ENCODE results near the gene IFI35. TPM values are rescaled to one million over a fixed set of nuclear protein-coding genes. Genes with fewer than 3 reads are reported as not detected.

Gene IFI35
- 33.2 and 40.8 TPM in 2 replicates for total RNA-seq

DNA sequence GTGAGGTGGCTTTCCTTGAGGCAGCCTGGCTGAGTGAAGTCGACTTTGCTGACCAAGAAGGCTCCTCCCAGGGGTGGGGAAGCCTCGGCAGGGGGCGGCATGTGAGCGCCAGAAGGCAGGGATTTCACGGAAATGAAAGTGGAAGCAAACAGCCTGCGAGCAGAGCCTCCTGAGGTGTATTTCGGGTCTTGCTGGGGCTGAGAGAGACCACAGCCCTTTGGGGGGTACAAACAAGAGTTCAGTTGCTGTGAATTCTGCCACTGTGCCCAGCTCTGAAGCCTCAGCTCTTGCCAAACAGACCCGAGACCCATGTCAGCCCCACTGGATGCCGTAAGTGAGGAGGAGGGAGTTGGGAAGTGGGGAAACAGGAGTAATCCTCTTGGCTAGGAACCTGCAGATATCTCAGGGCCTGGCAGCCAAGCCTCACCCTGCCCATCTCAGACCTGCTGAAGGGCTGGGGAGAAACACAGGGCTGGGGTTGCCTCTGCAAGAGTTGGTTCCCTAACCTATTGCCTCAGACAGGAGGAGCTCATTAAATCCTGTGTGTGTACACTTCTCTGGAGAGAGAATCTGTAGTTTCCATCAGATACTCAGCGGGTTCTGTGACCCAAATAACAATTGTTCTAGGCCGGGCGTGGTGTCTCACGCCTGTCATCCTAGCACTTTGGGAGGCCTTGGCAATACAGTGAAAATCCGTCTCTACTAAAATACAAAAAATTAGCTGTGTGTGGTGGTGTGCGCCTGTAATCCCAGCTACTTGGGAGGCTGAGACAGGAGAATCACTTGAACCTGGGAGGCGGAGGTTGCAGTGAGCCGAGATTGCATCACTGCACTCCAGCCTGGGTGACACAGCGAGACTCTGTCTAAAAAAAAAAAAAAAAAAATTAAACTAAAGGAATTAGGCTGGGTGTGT lies at the start of gene IFI35:
Gene IFI35, plus strand, starts transcription at position 146 of the 913 bp plus-strand sequence. Its CDS starts 164 bp downstream, at position 310.

DNA sequence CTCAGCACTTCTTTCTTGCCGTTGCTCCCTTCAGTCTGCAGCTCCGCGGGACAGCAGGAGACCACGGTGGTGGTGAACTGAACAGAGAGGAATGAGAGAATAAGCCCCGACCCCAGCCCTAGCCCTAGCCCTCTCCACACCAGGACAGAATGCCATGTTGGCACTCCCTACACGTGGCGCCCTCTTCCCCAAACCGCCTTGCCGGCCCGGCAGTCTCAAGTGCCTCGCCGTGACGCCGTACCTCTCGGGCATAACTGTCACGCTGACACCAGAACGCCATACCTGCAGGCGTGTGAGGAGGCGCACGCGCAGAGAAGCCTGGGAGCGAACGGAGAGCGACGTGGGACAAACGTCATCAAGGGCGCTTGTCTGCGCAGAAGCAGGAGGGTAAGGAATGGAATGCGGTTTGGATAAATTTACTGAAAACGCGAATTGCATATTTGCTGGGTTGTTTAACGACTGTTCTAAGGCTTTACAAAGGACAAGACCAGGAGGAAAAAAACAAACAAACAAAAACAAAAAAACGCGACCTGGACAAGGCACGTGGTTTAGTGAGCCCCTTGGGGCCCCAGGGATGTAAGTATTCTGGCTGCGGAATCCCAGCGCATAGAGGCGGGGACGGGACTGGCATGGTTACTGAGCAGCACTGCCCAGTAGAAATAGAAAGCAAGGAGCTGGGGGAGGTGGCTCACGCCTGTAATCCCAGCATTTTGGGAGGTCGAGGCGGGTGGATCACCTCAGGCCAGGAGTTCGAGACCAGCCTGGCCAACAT lies 42.2 kb upstream of the IFI35 start, which contains the start of gene AARSD1:
Gene AARSD1, minus strand, starts transcription at position 294 of the 772 bp plus-strand sequence. Its CDS starts 14 bp downstream, at position 280.

GRCh38 chr17:42979511-42980273 lies 26.9 kb upstream of the IFI35 start, which contains the start of gene PTGES3L:
TSS of gene PTGES3L (minus strand) at chr17:42980080. CDS start at chr17:42980053, 27 bp downstream.

DNA sequence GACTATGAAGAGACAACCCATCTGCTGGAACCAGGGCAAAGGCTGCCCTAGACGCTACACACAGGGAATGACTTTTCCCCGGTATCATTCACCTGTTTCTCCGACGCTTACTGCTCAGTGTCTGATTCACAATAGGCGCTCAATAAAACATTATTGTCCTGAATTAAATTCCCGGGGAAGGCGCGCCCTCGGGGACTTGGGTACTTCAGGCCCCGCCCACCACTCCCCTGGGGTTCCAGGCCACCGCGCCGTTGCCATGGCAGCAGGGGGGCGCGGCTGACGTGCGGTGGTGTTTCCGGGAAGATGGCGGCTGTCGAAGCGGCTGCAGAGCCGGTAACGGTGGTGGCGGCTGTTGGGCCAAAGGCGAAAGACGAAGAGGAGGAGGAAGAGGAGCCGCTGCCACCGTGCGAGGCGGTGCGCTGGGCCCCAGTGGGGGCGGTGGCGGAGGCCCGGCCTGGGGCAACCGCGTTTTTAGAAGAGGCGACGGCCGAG lies 26.3 kb upstream of the IFI35 start, which contains the start of gene RUNDC1:
Gene RUNDC1, plus strand, starts transcription at position 292 of the 492 bp plus-strand sequence. Its CDS starts 12 bp downstream, at position 304.

GRCh38 chr17:42997984-42998938 lies 8.3 kb upstream of the IFI35 start, which contains the start of gene RPL27:
TSS of gene RPL27 (plus strand) at chr17:42998419. CDS start at chr17:42998751, 332 bp downstream.

GRCh38 chr17:43021741-43022512 lies 15.3 kb downstream of the IFI35 start, which contains the start of gene VAT1:
TSS of gene VAT1 (minus strand) at chr17:43022385. CDS start at chr17:43022322, 63 bp downstream.

DNA sequence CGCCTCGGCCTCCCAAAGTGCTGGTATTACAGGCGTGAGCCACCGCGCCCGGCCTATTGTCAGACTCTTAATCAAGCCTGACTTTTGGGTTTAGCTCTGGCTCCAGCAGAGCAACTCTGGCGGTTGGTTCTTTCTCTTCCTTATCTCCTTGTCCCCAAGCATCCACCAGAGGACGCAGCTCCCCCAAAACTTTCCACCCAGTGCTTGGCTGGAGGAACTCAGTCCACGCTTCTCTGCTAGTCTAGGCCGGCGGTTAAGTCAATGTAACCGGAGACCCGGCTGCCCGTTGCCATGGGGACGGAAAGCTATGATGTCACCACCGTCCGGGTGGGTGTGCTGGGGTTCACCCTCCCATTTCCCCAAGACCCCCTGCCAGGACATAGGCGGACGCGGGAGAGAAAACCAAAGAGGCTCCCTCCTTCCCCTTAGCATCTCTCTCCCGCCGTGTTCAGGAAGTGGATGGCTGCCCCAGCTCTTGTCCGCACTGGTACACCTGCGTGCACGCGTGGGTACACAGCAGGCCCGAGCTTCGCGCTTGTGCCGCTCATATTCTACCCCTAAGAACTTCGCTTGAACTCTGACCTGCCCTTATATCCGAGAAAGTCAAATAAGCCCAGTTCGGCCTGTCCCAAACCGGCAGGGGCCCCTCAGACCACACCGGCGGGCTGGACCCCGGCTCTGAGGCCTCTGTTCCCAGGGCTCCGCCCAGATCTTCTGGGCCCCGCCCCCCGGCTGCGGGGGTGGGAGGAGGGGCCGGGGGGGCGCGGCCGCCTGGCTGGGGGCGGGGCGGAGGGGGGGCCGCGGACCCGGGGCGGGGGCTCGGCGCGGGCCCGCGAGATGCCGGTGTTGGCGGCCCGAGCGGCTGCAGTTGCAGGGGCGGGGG lies 18.1 kb downstream of the IFI35 start, which contains the start of gene RND2:
Gene RND2, plus strand, starts transcription at position 825 of the 883 bp plus-strand sequence. CDS start 117 bp downstream, outside the sequence.

Other genes starting within 250 kb of the IFI35 start
- 0.24 and 1.8 TPM in 2 replicates for gene RAMP2, start 245.6 kb upstream of the IFI35 start, total RNA-seq
- 50.6 and 60.9 TPM in 2 replicates for gene VPS25, start 233.3 kb upstream of the IFI35 start, total RNA-seq
- gene WNK4, start 226.2 kb upstream of the IFI35 start, total RNA-seq, result 1.4 and 1.5 TPM in 2 replicates
- gene COA3, start 208.1 kb upstream of the IFI35 start, total RNA-seq, result 46.9 and 82.1 TPM in 2 replicates
- not detected in 2 replicates for gene CNTD1, start 207.9 kb upstream of the IFI35 start, total RNA-seq
- 57.2 and 68.1 TPM in 2 replicates for gene BECN1, start 182.5 kb upstream of the IFI35 start, total RNA-seq
- 61.2 and 74.0 TPM in 2 replicates for gene PSME3, start 173.4 kb upstream of the IFI35 start, total RNA-seq
- 0.34 and 1.4 TPM in 2 replicates for gene AOC2, start 162.2 kb upstream of the IFI35 start, total RNA-seq
- 3.3 and 6.3 TPM in 2 replicates for gene AOC3, start 155.6 kb upstream of the IFI35 start, total RNA-seq
- not detected in 2 replicates for gene G6PC1, start 106.0 kb upstream of the IFI35 start, total RNA-seq
- gene AARSD1, start 42.3 kb upstream of the IFI35 start, total RNA-seq, result 23.8 and 28.5 TPM in 2 replicates
- gene PTGES3L, start 26.7 kb upstream of the IFI35 start, total RNA-seq, result not detected in 2 replicates
- gene RUNDC1, start 26.2 kb upstream of the IFI35 start, total RNA-seq, result 7.2 and 9.4 TPM in 2 replicates
- gene RPL27, start 8.4 kb upstream of the IFI35 start, total RNA-seq, result 1,508 and 1,514 TPM in 2 replicates
- 154 and 167 TPM in 2 replicates for gene VAT1, start 15.6 kb downstream of the IFI35 start, total RNA-seq
- gene RND2, start 18.4 kb downstream of the IFI35 start, total RNA-seq, result 0.19 and 0.20 TPM in 2 replicates
- 2.4 and 3.7 TPM in 2 replicates for gene BRCA1, start 118.6 kb downstream of the IFI35 start, total RNA-seq
- 70.3 and 75.9 TPM in 2 replicates for gene NBR1, start 164.4 kb downstream of the IFI35 start, total RNA-seq
- gene TMEM106A, start 205.1 kb downstream of the IFI35 start, total RNA-seq, result 1.5 and 2.0 TPM in 2 replicates
- gene CCDC200, start 221.8 kb downstream of the IFI35 start, total RNA-seq, result not detected in 2 replicates
- gene RNU2-1, start 227.2 kb downstream of the IFI35 start, total RNA-seq, result not detected in 2 replicates